ENCODE measurements around the gene NEK10. TPM values are rescaled to one million over a fixed set of nuclear protein-coding genes. Genes with fewer than 3 reads are reported as not detected.

The NEK10 gene
- total and polyA plus RNA-seq, 2 of the 13 experiments (the other 11 are each of a cell fraction or from before 2014, with no cell fraction given), result 2.8 to 14.2 TPM

- FAIRE-seq (no peak), DNase-seq (ENCODE audit: low spot score) (no peak), ATAC-seq (no peak)
- H3K4me3 ChIP-seq (replicated peaks in 1 of 3; ENCODE audit: insufficient read depth in 1 of 3, low read depth in 2 of 3, low read length in 3 of 3), result no peak overlapping the region
- no peak overlapping the region for H3K9ac ChIP-seq (ENCODE audit: insufficient read depth, low read depth, low read length)
- no peaks in the 10 kb centered on the region for H3K27me3 ChIP-seq (ENCODE audit: control insufficient read depth in 1 of 2, insufficient read depth in 2 of 2, low read length in 2 of 2)
- no TSS peak for BruUV-seq (replicated peaks)
- in situ Hi-C loops (cut with HindIII; ENCODE audit: extremely low pct_ligation_motif_present, low pct_unique_long_range_greater_than_20kb), result loop anchor here (10.0 kb wide), 1 partner anchor 144 kb away; no protein-coding TSS in a partner anchor
- ChIA-PET POLR2A (interaction anchor here (1.1 kb wide), 1 partner anchor 149 kb away, joined by 3 read pairs; no protein-coding TSS in a partner anchor), CTCF (ENCODE audit: low intra/inter-chr PET ratio, low total read pairs) (interaction anchor here (2.6 kb wide), 1 partner anchor 145 kb away, joined by 14 read pairs; no protein-coding TSS in a partner anchor)
- H3K79me2 ChIP-seq (ENCODE audit: insufficient read depth, low read length), result no peaks in the 10 kb centered on the region
- intact Hi-C loops (cut with micrococcal nuclease; ENCODE audit: unreplicated experiment), result loop anchor here (1.0 kb wide), 1 partner anchor 145 kb away; no protein-coding TSS in a partner anchor
- TF ChIP-seq ZBTB8A (CRISPR knock-in tag; IDR thresholded peaks at IDR 0.05; ENCODE audit: borderline replicate concordance, low read depth), result no peak
- TF ChIP-seq CTCF (CRISPR knock-in tag; IDR thresholded peaks at IDR 0.05), result peak; percentile 66
- TF ChIP-seq ZBTB33 (CRISPR knock-in tag; IDR thresholded peaks at IDR 0.05), result 0 out of 2 replicates have a peak, but pooled peaks have one; percentile 44
- no peak for TF ChIP-seq HMG20A (CRISPR knock-in tag; IDR thresholded peaks at IDR 0.05; ENCODE audit: borderline replicate concordance)
- peak; percentile 38; the same call in 1 of the 2 replicates for TF ChIP-seq SMC3 (IDR thresholded peaks at IDR 0.05; ENCODE audit: low read length)
- TF ChIP-seq TFE3 (CRISPR knock-in tag; IDR thresholded peaks at IDR 0.05), result no peak
- no peak for TF ChIP-seq SAP130 (CRISPR knock-in tag; IDR thresholded peaks at IDR 0.05; ENCODE audit: low read depth)
- no peak for TF ChIP-seq RFXAP (CRISPR knock-in tag; IDR thresholded peaks at IDR 0.05; ENCODE audit: borderline replicate concordance)
- TF ChIP-seq RAD21 (CRISPR knock-in tag; IDR thresholded peaks at IDR 0.05), result peak; percentile 23; the same call in 1 of the 2 replicates
- TF ChIP-seq STAG1 (CRISPR knock-in tag; IDR thresholded peaks at IDR 0.05), result peak; percentile 65
- no peak for TF ChIP-seq IKZF4 (CRISPR knock-in tag; IDR thresholded peaks at IDR 0.05; ENCODE audit: borderline replicate concordance, low read depth, not compliant biosample characterization)
- peaks cover 0 to 3% of the 10 kb centered on the region in 2 experiments; a peak in 1 of 5 replicates for H3K36me3 ChIP-seq (replicated peaks in 1 of 2; ENCODE audit: control insufficient read depth in 1 of 2, insufficient read depth in 2 of 2, low read length in 2 of 2)
- H3K9me3 ChIP-seq (ENCODE audit: low read length), result no peaks in the 10 kb centered on the region
- H3K27ac ChIP-seq (ENCODE audit: extremely low read length, insufficient read depth, low read length), result no peak overlapping the region
- H3K4me2 ChIP-seq (ENCODE audit: low read depth, low read length), result no peak overlapping the region
- H2AFZ ChIP-seq (ENCODE audit: low read length), result no peak overlapping the region
- H4K20me1 ChIP-seq (ENCODE audit: insufficient read depth, low read length), result no peaks in the 10 kb centered on the region
- 78% methylated on average over 1 of the region's 1 CpG for WGBS (ENCODE audit: low lambda C conversion rate)
- H3K4me1 ChIP-seq (ENCODE audit: insufficient read depth, low read length), result peaks cover 53% of the 10 kb centered on the region
These were observed 90.1 kb downstream of the NEK10 start for GRCh38 chr3:27279123-27279522.

Data from HepG2 (cell line).